HCT116 (cell line): ENCODE results near the gene OR51V1. TPM values are rescaled to one million over a fixed set of nuclear protein-coding genes. Genes with fewer than 3 reads are reported as not detected.

Experiments
- ATAC-seq: fragments of 200-7000 bp; cut with Tn5 transposase; 2 replicates; pipeline ENCODE4 v1.9.1; 2020; ENCODE audit warnings: mild to moderate bottlenecking, moderate library complexity
- BruUV-seq: library from RNA; stranded (reverse); fragments of 400-500 nt; replicated peaks from 2 replicates; lab custom pipeline; 2021; lab: Mats Ljungman, UMichigan
- CTCF ChIA-PET: fragments of 300-600 bp; sonication (Branson Sonifier 250); formaldehyde crosslinking; loops from one replicate; lab custom pipeline; 2021; ENCODE audit warnings: antibody characterized with exemption; lab: Charles Lee
- POLR2A ChIA-PET: fragments of 300-600, 350-600 bp; sonication (Branson Sonifier 250); formaldehyde crosslinking; loops from one replicate; lab custom pipeline; 2021; ENCODE audit warnings: antibody characterized with exemption; lab: Charles Lee
- RAD21 ChIA-PET, 2 experiments: fragments of 300-600 bp; sonication (Branson Sonifier 250); formaldehyde crosslinking; loops; one replicate each; lab custom pipeline; 2023; ENCODE audit warnings: low total read pairs in 2 of 2; ENCODE audit not compliant: uncharacterized antibody in 2 of 2, unreplicated experiment in 2 of 2, low non-redundant PET in 1 of 2; lab: Charles Lee
- DNase-seq: peaks from one replicate; pipeline ENCODE4 v3.0.0-alpha.2; 2010; ENCODE audit warnings: low read depth, low spot score
- H2AFZ ChIP-seq: fragments of 200-600 bp; shearing (Covaris generic), sonication (generic); 2 replicates; pipeline ENCODE4 v1.6.1; 2017; ENCODE audit warnings: low read depth, mixed run types, mixed read lengths, antibody characterized with exemption, low read length; ENCODE audit not compliant: poor library complexity, severe bottlenecking
- H3K27ac ChIP-seq: 2 replicates; pipeline ENCODE4 v1.5.1; 2012; ENCODE audit warnings: low read depth, low read length
- H3K27me3 ChIP-seq: fragments of 200-600 bp; sonication (generic); 2 replicates; pipeline ENCODE4 v1.6.1; 2016; ENCODE audit warnings: mixed run types, low read length, mixed read lengths; ENCODE audit not compliant: insufficient read depth
- H3K36me3 ChIP-seq, 2 experiments: fragments of 200-500 bp in 1 of 2; fragments of 200-600 bp in 1 of 2; sonication (Bioruptor generic) in 1 of 2; sonication (generic) in 1 of 2; 2 replicates each; pipeline versions ENCODE4 v1.5.1 to v1.6.1; 2014 to 2016; ENCODE audit warnings: low read length in 2 of 2, inconsistent platforms in 1 of 2, mixed read lengths in 1 of 2, mixed run types in 1 of 2; ENCODE audit not compliant: insufficient read depth in 2 of 2, control insufficient read depth in 1 of 2
- H3K4me1 ChIP-seq, 2 experiments: fragments of 200-600 bp in 1 of 2; sonication (generic) in 1 of 2; 2 replicates each; pipeline versions ENCODE4 v1.5.1 to v1.6.1; 2012 to 2017; ENCODE audit warnings: low read length in 2 of 2, inconsistent platforms in 1 of 2, mild to moderate bottlenecking in 1 of 2, mixed read lengths in 1 of 2, mixed run types in 1 of 2, moderate library complexity in 1 of 2; ENCODE audit not compliant: insufficient read depth in 2 of 2, control insufficient read depth in 1 of 2
- H3K4me2 ChIP-seq: fragments of 200-600 bp; sonication (generic); 2 replicates; pipeline ENCODE4 v1.6.1; 2017; ENCODE audit warnings: mixed run types, low read length, mixed read lengths
- H3K4me3 ChIP-seq, 2 experiments: fragments of 200-600 bp in 1 of 2; sonication (generic) in 1 of 2; replicated peaks in 1 of 2; 2 replicates each; pipeline ENCODE4 v1.5.1; 2011 to 2016; ENCODE audit warnings: low read length in 2 of 2, control low read depth in 1 of 2, low read depth in 1 of 2, mild to moderate bottlenecking in 1 of 2, mixed read lengths in 1 of 2, mixed run types in 1 of 2
- H3K79me2 ChIP-seq: fragments of 200-600 bp; sonication (generic); 2 replicates; pipeline ENCODE4 v1.6.1; 2017; ENCODE audit warnings: mild to moderate bottlenecking, mixed run types, low read length, moderate library complexity, mixed read lengths; ENCODE audit not compliant: insufficient read depth
- H3K9ac ChIP-seq: fragments of 200-600 bp; sonication (generic); 2 replicates; pipeline ENCODE4 v1.6.1; 2016; ENCODE audit warnings: low read length, mixed read lengths
- H3K9me2 ChIP-seq: fragments of 200-600 bp; sonication (generic), shearing (Covaris generic); 2 replicates; pipeline ENCODE4 v1.6.1; 2017; ENCODE audit warnings: mixed run types, mild to moderate bottlenecking, moderate library complexity; ENCODE audit not compliant: insufficient read depth
- H3K9me3 ChIP-seq, 2 experiments: fragments of 200-500 bp in 1 of 2; fragments of 200-600 bp in 1 of 2; sonication (Bioruptor generic) in 1 of 2; sonication (generic) in 1 of 2; 2 replicates each; pipeline ENCODE4 v1.6.1; 2014 to 2017; ENCODE audit warnings: low read length in 2 of 2, mixed read lengths in 2 of 2, inconsistent platforms in 1 of 2, low read depth in 1 of 2, mild to moderate bottlenecking in 1 of 2, mixed run types in 1 of 2, moderate library complexity in 1 of 2; ENCODE audit not compliant: control insufficient read depth in 1 of 2, insufficient read depth in 1 of 2
- H4K20me1 ChIP-seq: fragments of 200-600 bp; sonication (generic), shearing (Covaris generic); 2 replicates; pipeline ENCODE4 v1.6.1; 2017; ENCODE audit warnings: mixed run types, mild to moderate bottlenecking, moderate library complexity; ENCODE audit not compliant: insufficient read depth
- CEBPB ChIP-seq: IDR thresholded peaks from 2 replicates; pipeline ENCODE4 v1.6.1; 2012; ENCODE audit warnings: low read depth
- ELF1 ChIP-seq: IDR thresholded peaks from 2 replicates; pipeline ENCODE4 v1.6.1; 2012; ENCODE audit warnings: low read depth, borderline replicate concordance
- EZH2phosphoT487 ChIP-seq: fragments of 200-600 bp; IDR thresholded peaks from 2 replicates; pipeline ENCODE4 v1.6.1; 2018; ENCODE audit warnings: antibody characterized with exemption, borderline replicate concordance
- FOSL1 ChIP-seq: IDR thresholded peaks from 2 replicates; pipeline ENCODE4 v1.6.1; 2012; ENCODE audit warnings: low read depth
- JUND ChIP-seq: IDR thresholded peaks from 2 replicates; pipeline ENCODE4 v1.6.1; 2012
- RAD21 ChIP-seq: IDR thresholded peaks from 2 replicates; pipeline ENCODE4 v1.6.1; 2012; ENCODE audit warnings: low read depth, mild to moderate bottlenecking
- SP1 ChIP-seq: IDR thresholded peaks from 2 replicates; pipeline ENCODE4 v1.6.1; 2012; ENCODE audit warnings: low read depth
- SRF ChIP-seq: IDR thresholded peaks from 2 replicates; pipeline ENCODE4 v1.6.1; 2012; ENCODE audit warnings: low read depth
- TCF7L2 ChIP-seq: IDR thresholded peaks from 2 replicates; pipeline ENCODE4 v1.7.0; 2011; ENCODE audit warnings: borderline replicate concordance, inconsistent platforms; ENCODE audit not compliant: insufficient read depth, insufficient read length; ENCODE audit errors: extremely low read depth
- ZFX ChIP-seq: fragments of 450-650 bp; IDR thresholded peaks from 2 replicates; pipeline ENCODE4 v1.6.1; 2017
- ZNF274 ChIP-seq: fragments of 200-500 bp; sonication (Bioruptor generic); IDR thresholded peaks from 2 replicates; pipeline ENCODE4 v1.6.1; 2014; ENCODE audit warnings: mild to moderate bottlenecking, low read depth, low read length, inconsistent platforms
- intact Hi-C: fragments of 100-400 bp; cut with micrococcal nuclease; formaldehyde crosslinking; loops from 2 replicates; pipeline ENCODE4 v1.10.0; 2022
- total RNA-seq: library from RNA; stranded (reverse); gene quantifications from one replicate; pipeline ENCODE4 v1.2.1, GENCODE V29; 2021; ENCODE audit not compliant: unreplicated experiment
- TF ChIP-seq, protein P1 (sequence below): IDR thresholded peaks from 2 replicates; pipeline ENCODE4 v1.6.1; 2012
- TF ChIP-seq, protein P2 (sequence below): IDR thresholded peaks from 2 replicates; pipeline ENCODE4 v1.6.1; 2012
- TF ChIP-seq, protein P3 (sequence below): IDR thresholded peaks from 2 replicates; pipeline ENCODE4 v1.6.1; 2011; ENCODE audit warnings: mild to moderate bottlenecking, low read length, moderate library complexity; ENCODE audit not compliant: insufficient replicate concordance; ENCODE audit errors: extremely low read depth

OR51V1 gene
- total RNA-seq, 1 experiment from 2014 or later = not detected

DNA sequence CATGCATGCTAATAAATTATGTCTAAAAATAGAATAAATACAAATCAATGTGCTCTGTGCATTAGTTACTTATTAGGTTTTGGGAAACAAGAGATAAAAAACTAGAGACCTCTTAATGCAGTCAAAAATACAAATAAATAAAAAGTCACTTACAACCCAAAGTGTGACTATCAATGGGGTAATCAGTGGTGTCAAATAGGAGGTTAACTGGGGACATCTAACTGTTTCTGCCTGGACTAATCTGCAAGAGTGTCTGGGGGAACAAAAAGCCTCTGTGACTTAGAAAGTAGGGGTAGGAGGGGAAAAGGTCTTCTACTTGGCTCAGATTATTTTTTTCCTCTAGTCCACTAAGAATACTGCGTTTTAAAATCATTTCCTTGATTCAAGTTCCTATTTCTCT, 27.2 kb upstream of the OR51V1 start:
- Histone ChIP-seq H3K4me2 (no peak overlapping the region), H3K4me1 (no peaks in the 10 kb centered on the region), H4K20me1 (no peaks in the 10 kb centered on the region), H3K4me3 (no peak overlapping the region), H3K36me3 (no peaks in the 10 kb centered on the region), H3K9me2 (no peaks in the 10 kb centered on the region), H3K79me2 (no peaks in the 10 kb centered on the region), H3K9ac (no peak overlapping the region), H3K27ac (no peak overlapping the region), H3K9me3 (no peaks in the 10 kb centered on the region), H2AFZ (no peak overlapping the region), H3K27me3 (no peaks in the 10 kb centered on the region)
- intact Hi-C loops = no loop called here
- DNase-seq (no peak), ATAC-seq (no peak)
- no TSS peak for BruUV-seq
- CTCF ChIA-PET = no interaction called here
- TF ChIP-seq, protein P1, sequence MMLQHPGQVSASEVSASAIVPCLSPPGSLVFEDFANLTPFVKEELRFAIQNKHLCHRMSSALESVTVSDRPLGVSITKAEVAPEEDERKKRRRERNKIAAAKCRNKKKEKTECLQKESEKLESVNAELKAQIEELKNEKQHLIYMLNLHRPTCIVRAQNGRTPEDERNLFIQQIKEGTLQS = no peak
- TF ChIP-seq, protein P2, sequence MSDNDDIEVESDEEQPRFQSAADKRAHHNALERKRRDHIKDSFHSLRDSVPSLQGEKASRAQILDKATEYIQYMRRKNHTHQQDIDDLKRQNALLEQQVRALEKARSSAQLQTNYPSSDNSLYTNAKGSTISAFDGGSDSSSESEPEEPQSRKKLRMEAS = no peak
- no peak for TF ChIP-seq TCF7L2
- TF ChIP-seq SP1 = no peak
- TF ChIP-seq ZFX = no peak
- TF ChIP-seq FOSL1 = no peak
- no peak for TF ChIP-seq ELF1
- TF ChIP-seq, protein P3, sequence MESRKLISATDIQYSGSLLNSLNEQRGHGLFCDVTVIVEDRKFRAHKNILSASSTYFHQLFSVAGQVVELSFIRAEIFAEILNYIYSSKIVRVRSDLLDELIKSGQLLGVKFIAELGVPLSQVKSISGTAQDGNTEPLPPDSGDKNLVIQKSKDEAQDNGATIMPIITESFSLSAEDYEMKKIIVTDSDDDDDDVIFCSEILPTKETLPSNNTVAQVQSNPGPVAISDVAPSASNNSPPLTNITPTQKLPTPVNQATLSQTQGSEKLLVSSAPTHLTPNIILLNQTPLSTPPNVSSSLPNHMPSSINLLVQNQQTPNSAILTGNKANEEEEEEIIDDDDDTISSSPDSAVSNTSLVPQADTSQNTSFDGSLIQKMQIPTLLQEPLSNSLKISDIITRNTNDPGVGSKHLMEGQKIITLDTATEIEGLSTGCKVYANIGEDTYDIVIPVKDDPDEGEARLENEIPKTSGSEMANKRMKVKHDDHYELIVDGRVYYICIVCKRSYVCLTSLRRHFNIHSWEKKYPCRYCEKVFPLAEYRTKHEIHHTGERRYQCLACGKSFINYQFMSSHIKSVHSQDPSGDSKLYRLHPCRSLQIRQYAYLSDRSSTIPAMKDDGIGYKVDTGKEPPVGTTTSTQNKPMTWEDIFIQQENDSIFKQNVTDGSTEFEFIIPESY = no peak
- TF ChIP-seq ZNF274 = no peak
- TF ChIP-seq JUND = no peak
- no peak for TF ChIP-seq EZH2phosphoT487
- TF ChIP-seq SRF = no peak
- TF ChIP-seq RAD21 = no peak
- no peak for TF ChIP-seq CEBPB
- RAD21 ChIA-PET = no interaction called here
- POLR2A ChIA-PET = no interaction called here
